Panc1 (cell line): ENCODE data around the gene EVL.

ENCODE experiments used
- POLR2AphosphoS5 ChIP-seq: IDR thresholded peaks from 2 replicates; pipeline ENCODE4 v1.6.1; 2012; ENCODE audit warnings: mild to moderate bottlenecking, low read depth, low read length, moderate library complexity
- TF ChIP-seq, protein P1 (sequence below), 2 experiments: IDR thresholded peaks; 2 replicates each; pipeline ENCODE4 v1.6.1; 2011 to 2012; ENCODE audit warnings: low read depth in 2 of 2, control low read depth in 1 of 2, low read length in 1 of 2, mild to moderate bottlenecking in 1 of 2, moderate library complexity in 1 of 2; ENCODE audit not compliant: insufficient read depth in 1 of 2
- TF ChIP-seq, protein P2 (sequence below): fragments of 450-650 bp; IDR thresholded peaks from 2 replicates; pipeline ENCODE4 v1.5.1; 2017; ENCODE audit warnings: mild to moderate bottlenecking

DNA sequence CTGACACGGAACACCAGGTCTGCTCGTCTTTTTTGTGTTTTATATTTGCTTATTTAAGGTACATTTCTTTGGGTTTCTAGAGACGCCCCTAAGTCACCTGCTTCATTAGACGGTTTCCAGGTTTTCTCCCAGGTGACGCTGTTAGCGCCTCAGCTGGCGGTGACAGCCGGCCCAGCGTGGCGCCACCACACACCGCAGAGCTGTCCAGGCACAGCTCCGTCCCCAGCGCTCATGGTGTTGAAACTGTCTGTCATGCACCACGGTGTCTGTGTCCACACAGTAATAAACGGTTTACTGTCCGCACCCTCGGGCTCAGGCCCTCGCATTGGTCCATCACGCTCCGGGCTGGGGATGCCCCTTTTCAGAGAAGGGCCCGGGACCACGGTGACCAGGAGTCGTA, 78.7 kb downstream of the EVL start:
- TF ChIP-seq, protein P1, sequence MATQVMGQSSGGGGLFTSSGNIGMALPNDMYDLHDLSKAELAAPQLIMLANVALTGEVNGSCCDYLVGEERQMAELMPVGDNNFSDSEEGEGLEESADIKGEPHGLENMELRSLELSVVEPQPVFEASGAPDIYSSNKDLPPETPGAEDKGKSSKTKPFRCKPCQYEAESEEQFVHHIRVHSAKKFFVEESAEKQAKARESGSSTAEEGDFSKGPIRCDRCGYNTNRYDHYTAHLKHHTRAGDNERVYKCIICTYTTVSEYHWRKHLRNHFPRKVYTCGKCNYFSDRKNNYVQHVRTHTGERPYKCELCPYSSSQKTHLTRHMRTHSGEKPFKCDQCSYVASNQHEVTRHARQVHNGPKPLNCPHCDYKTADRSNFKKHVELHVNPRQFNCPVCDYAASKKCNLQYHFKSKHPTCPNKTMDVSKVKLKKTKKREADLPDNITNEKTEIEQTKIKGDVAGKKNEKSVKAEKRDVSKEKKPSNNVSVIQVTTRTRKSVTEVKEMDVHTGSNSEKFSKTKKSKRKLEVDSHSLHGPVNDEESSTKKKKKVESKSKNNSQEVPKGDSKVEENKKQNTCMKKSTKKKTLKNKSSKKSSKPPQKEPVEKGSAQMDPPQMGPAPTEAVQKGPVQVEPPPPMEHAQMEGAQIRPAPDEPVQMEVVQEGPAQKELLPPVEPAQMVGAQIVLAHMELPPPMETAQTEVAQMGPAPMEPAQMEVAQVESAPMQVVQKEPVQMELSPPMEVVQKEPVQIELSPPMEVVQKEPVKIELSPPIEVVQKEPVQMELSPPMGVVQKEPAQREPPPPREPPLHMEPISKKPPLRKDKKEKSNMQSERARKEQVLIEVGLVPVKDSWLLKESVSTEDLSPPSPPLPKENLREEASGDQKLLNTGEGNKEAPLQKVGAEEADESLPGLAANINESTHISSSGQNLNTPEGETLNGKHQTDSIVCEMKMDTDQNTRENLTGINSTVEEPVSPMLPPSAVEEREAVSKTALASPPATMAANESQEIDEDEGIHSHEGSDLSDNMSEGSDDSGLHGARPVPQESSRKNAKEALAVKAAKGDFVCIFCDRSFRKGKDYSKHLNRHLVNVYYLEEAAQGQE (IDR thresholded peaks at IDR 0.05; ENCODE audit: insufficient read depth in 1 of 2, low read depth in 2 of 2, low read length in 1 of 2), result no peak
- TF ChIP-seq, protein P2, sequence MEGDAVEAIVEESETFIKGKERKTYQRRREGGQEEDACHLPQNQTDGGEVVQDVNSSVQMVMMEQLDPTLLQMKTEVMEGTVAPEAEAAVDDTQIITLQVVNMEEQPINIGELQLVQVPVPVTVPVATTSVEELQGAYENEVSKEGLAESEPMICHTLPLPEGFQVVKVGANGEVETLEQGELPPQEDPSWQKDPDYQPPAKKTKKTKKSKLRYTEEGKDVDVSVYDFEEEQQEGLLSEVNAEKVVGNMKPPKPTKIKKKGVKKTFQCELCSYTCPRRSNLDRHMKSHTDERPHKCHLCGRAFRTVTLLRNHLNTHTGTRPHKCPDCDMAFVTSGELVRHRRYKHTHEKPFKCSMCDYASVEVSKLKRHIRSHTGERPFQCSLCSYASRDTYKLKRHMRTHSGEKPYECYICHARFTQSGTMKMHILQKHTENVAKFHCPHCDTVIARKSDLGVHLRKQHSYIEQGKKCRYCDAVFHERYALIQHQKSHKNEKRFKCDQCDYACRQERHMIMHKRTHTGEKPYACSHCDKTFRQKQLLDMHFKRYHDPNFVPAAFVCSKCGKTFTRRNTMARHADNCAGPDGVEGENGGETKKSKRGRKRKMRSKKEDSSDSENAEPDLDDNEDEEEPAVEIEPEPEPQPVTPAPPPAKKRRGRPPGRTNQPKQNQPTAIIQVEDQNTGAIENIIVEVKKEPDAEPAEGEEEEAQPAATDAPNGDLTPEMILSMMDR, result no peak
- TF ChIP-seq POLR2AphosphoS5, result no peak
